Gastroesophageal sphincter (tissue), 4 donors: ENCODE measurements around the gene CAPN5. TPM values are rescaled to one million over a fixed set of nuclear protein-coding genes. Genes with fewer than 3 reads are reported as not detected.
A peak's percentile ranks its signal among the peaks of the same experiment; 100 is the strongest.

ENCODE experiments used
- ATAC-seq: fragments of 150-250 bp; one replicate; pipeline ENCODE4 v1.9.1; 2016; ENCODE audit warnings: mild to moderate bottlenecking, moderate library complexity
- H3K27ac ChIP-seq, 4 donors: fragments of 200-600 bp; sonication (generic) in 3 of 4; 1 replicate in 3 of 4; 2 replicates in 1 of 4; pipeline ENCODE4 v1.5.1; 2016 to 2019
- H3K27me3 ChIP-seq: fragments of 200-600 bp; sonication (generic); one replicate; pipeline ENCODE4 v1.5.1; 2019
- H3K36me3 ChIP-seq, 2 donors: fragments of 200-600 bp; sonication (generic); one replicate each; pipeline ENCODE4 v1.5.1; 2019; ENCODE audit warnings: control low read depth in 1 of 2
- H3K4me1 ChIP-seq, 3 donors: fragments of 200-600 bp; sonication (generic); 1 replicate in 2 of 3; 2 replicates in 1 of 3; pipeline ENCODE4 v1.5.1; 2016 to 2019; ENCODE audit warnings: control low read depth in 2 of 3
- H3K4me3 ChIP-seq, 2 donors: fragments of 200-600 bp; sonication (generic); one replicate each; pipeline ENCODE4 v1.5.1; 2019; ENCODE audit warnings: mild to moderate bottlenecking in 1 of 2, moderate library complexity in 1 of 2
- H3K9me3 ChIP-seq, 3 donors: fragments of 200-600 bp; sonication (generic); one replicate each; pipeline ENCODE4 v1.5.1; 2017 to 2019; ENCODE audit warnings: control low read depth in 2 of 3
- CTCF ChIP-seq, 4 experiments: fragments of 200-600 bp in 2 of 4; fragments of 450-650 bp in 2 of 4; sonication (generic) in 1 of 4; IDR thresholded peaks; one replicate each; pipeline ENCODE4 v1.5.1; 2017 to 2019; ENCODE audit warnings: antibody characterized with exemption in 4 of 4, mild to moderate bottlenecking in 2 of 4, moderate library complexity in 2 of 4
- EP300 ChIP-seq: sonication (generic); formaldehyde crosslinking; IDR thresholded peaks from one replicate; pipeline ENCODE4 v1.6.1; 2017; ENCODE audit warnings: antibody characterized with exemption, mild to moderate bottlenecking
- POLR2A ChIP-seq, 2 donors: fragments of 450-650 bp; IDR thresholded peaks; one replicate each; pipeline ENCODE4 v1.6.1; 2017; ENCODE audit warnings: antibody characterized with exemption in 2 of 2, mild to moderate bottlenecking in 2 of 2, moderate library complexity in 1 of 2
- POLR2AphosphoS5 ChIP-seq: sonication (generic); formaldehyde crosslinking; IDR thresholded peaks from one replicate; pipeline ENCODE4 v1.6.1; 2017; ENCODE audit warnings: antibody characterized with exemption
- WGBS, 2 donors: methylation state at CpG; one replicate each; pipeline ENCODE4 v1.1.5; 2018; ENCODE audit warnings: low coverage in 1 of 2; 5-methylcytosine and 5-hydroxymethylcytosine counted together
- total RNA-seq, 4 donors: library from RNA; depleted of rRNA; stranded (reverse); fragments of >200 nt; gene quantifications; one replicate each; pipeline ENCODE4 v1.1.0, GENCODE V29; 2016

Gene CAPN5
- total RNA-seq, 4 donors from 2014 or later: 4.1 to 9.4 (median 7.7) TPM

DNA sequence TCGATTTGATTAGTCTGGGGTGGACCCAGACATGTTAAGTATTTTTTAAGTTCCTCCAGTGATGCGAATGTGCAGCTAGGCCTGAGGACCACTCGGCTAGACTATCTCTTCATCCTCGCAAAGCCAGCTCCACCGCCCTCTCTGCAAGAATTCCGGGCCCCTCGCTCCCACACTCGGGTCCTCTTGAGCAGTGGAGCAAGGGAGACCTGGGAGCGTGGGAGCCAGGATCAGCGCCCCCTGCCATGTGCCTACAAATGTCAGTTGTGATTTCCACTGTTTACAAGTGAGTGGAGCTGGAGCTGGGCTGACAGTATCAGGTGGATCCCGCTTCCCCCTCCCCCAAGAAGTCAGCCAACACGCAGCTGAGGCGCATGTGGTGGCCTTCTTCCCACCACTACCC lies 25.9 kb upstream of the CAPN5 start:
- peaks cover 0 to 17% (median 8%) of the 10 kb centered on the region in 3 donors for H3K4me1 ChIP-seq
- H3K9me3 ChIP-seq: no peaks in the 10 kb centered on the region
- H3K27ac ChIP-seq: no peak overlapping the region
- ATAC-seq: no peak
- no peaks in the 10 kb centered on the region for H3K36me3 ChIP-seq
- peaks cover 93% of the 10 kb centered on the region for H3K27me3 ChIP-seq
- no peak overlapping the region for H3K4me3 ChIP-seq
- 87 to 100% methylated on average over 1 to 9 of the region's 13 CpGs for WGBS, 2 donors
- TF ChIP-seq EP300: no peak
- TF ChIP-seq CTCF (IDR thresholded peaks at IDR 0.05): no peak
- TF ChIP-seq POLR2AphosphoS5: no peak
- TF ChIP-seq POLR2A (IDR thresholded peaks at IDR 0.05): no peak

- H3K27me3 ChIP-seq: peaks cover 87% of the 10 kb centered on the region
- H3K4me3 ChIP-seq: no peak overlapping the region
- no peaks in the 10 kb centered on the region for H3K36me3 ChIP-seq
- no peak for TF ChIP-seq CTCF (IDR thresholded peaks at IDR 0.05)
- TF ChIP-seq POLR2AphosphoS5: no peak
- TF ChIP-seq POLR2A (IDR thresholded peaks at IDR 0.05): no peak
- no peak for TF ChIP-seq EP300
- no peak for ATAC-seq
- WGBS, 2 donors: 80 to 89% methylated on average over 6 to 7 of the region's 13 CpGs
- no peaks in the 10 kb centered on the region for H3K9me3 ChIP-seq
- peaks cover 0 to 28% (median 12%) of the 10 kb centered on the region in 3 donors for H3K4me1 ChIP-seq
- H3K27ac ChIP-seq: no peak overlapping the region
Measured at GRCh38 chr11:77042111-77042726, 24.6 kb upstream of the CAPN5 start.

DNA sequence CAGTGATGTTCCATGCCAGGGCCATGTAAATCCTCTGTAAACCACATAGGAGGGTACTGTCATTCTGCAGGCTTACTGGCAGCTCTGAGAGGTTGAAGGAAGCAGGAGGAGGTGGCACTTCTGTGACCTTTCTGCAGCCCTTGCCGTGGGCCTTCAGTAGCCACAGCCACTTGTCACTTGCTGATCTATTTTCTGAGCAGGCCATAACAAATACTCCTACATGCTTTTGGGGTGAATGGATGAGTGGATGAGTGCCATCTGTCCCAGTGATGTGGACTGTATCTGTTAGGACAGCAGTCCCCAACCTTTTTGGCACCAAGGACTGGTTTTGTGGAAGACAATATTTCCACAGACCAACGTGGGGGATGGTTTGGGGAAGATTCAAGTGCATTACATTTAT lies 22.4 kb upstream of the CAPN5 start:
- Histone ChIP-seq H3K4me1 (peaks cover 0 to 27% (median 12%) of the 10 kb centered on the region in 3 donors), H3K36me3 (no peaks in the 10 kb centered on the region), H3K9me3 (no peaks in the 10 kb centered on the region), H3K27ac (no peak overlapping the region), H3K4me3 (no peak overlapping the region), H3K27me3 (peaks cover 69% of the 10 kb centered on the region)
- TF ChIP-seq EP300 (no peak), POLR2A (IDR thresholded peaks at IDR 0.05) (no peak), CTCF (IDR thresholded peaks at IDR 0.05) (no peak), POLR2AphosphoS5 (no peak)
- ATAC-seq: no peak
- WGBS, 2 donors: 73 to 86% methylated on average over 1 of the region's 2 CpGs

GRCh38 chr11:77044886-77045285 lies 21.9 kb upstream of the CAPN5 start:
- H3K9me3 ChIP-seq: no peaks in the 10 kb centered on the region
- peaks cover 0 to 22% (median 7%) of the 10 kb centered on the region in 3 donors for H3K4me1 ChIP-seq
- ATAC-seq: no peak
- no peak overlapping the region for H3K27ac ChIP-seq
- no peaks in the 10 kb centered on the region for H3K36me3 ChIP-seq
- WGBS, 2 donors: 86 to 93% methylated on average over 6 to 9 of the region's 9 CpGs
- peaks cover 64% of the 10 kb centered on the region for H3K27me3 ChIP-seq
- no peak overlapping the region for H3K4me3 ChIP-seq
- TF ChIP-seq CTCF (IDR thresholded peaks at IDR 0.05) (no peak), POLR2A (IDR thresholded peaks at IDR 0.05) (no peak), POLR2AphosphoS5 (no peak), EP300 (no peak)

DNA sequence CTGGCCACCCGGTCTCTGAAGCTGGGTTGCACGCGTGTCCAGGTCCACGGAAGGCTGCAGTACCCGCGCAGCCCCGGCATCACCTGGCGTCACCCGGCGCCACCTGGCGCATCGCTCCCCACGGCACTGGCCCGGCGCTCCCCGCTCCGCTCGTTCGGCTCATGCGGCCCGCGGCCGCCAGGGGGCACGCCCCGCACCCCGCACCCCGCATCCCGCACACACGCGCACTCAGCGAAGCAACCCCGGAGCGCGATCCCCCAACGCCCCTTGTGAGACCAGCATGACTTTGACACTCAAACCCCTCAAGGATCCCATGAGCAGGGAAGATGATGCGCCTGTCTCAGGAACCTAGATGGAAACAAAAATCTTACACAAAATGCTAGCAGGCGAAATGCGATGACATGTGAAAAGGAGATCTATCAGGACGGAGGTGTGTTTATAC lies 20.7 kb upstream of the CAPN5 start:
- TF ChIP-seq POLR2AphosphoS5: no peak
- peak in 3 of 4 experiments; percentile 28 to 75 (median 55) for TF ChIP-seq CTCF (IDR thresholded peaks at IDR 0.05)
- Histone ChIP-seq H3K9me3 (no peaks in the 10 kb centered on the region), H3K27me3 (peaks cover 52% of the 10 kb centered on the region), H3K4me1 (peaks cover 0 to 16% (median 4%) of the 10 kb centered on the region in 3 donors), H3K36me3 (no peaks in the 10 kb centered on the region), H3K27ac (no peak overlapping the region), H3K4me3 (no peak overlapping the region)
- no peak for ATAC-seq
- WGBS, 2 donors: 9 to 23% methylated on average over 3 to 4 of the region's 39 CpGs
